Lower leg skin (tissue), 3 donors: ENCODE data around the gene PROSER2.

Experiments used
- CTCF ChIP-seq, 3 donors: fragments of 450-650 bp; IDR thresholded peaks; one replicate each; pipeline ENCODE4 v1.5.1; 2016; ENCODE audit warnings: antibody characterized with exemption in 3 of 3, mild to moderate bottlenecking in 3 of 3, moderate library complexity in 2 of 3
- POLR2A ChIP-seq, 2 donors: fragments of 450-650 bp; IDR thresholded peaks; one replicate each; pipeline ENCODE4 v1.6.1; 2016 to 2017; ENCODE audit warnings: antibody characterized with exemption in 2 of 2, mild to moderate bottlenecking in 1 of 2, moderate library complexity in 1 of 2

GRCh38 chr10:11864727-11865126 lies 41.6 kb downstream of the PROSER2 start:
- TF ChIP-seq POLR2A (IDR thresholded peaks at IDR 0.05) (no peak), CTCF (IDR thresholded peaks at IDR 0.05) (no peak)
